Smooth muscle cell (in vitro differentiated cells): Measurements from ENCODE around the gene STX7. TPM values are rescaled to one million over a fixed set of nuclear protein-coding genes. Genes with fewer than 3 reads are reported as not detected.

Experiments
- DNase-seq: peaks from one replicate; lab custom pipeline; 2025; ENCODE audit not compliant: unreplicated experiment; lab: John Stamatoyannopoulos, UW
- H2AFZ ChIP-seq: fragments of 200-600 bp; sonication (generic); 2 replicates; pipeline ENCODE4 v1.6.0; 2016; ENCODE audit warnings: antibody characterized with exemption, low read depth, mild to moderate bottlenecking
- H3F3A ChIP-seq: fragments of 200-600 bp; sonication (generic); 2 replicates; pipeline ENCODE4 v1.6.0; 2017; ENCODE audit warnings: antibody characterized with exemption, low read depth
- H3K27ac ChIP-seq: fragments of 200-600 bp; sonication (generic); 2 replicates; pipeline ENCODE4 v1.5.1; 2016; ENCODE audit warnings: low read depth, mild to moderate bottlenecking
- H3K27me3 ChIP-seq: fragments of 200-600 bp; sonication (generic); 2 replicates; pipeline ENCODE4 v1.6.1; 2016; ENCODE audit warnings: low read depth, mild to moderate bottlenecking
- H3K36me3 ChIP-seq: fragments of 200-600 bp; sonication (generic); 2 replicates; pipeline ENCODE4 v1.5.1; 2016; ENCODE audit warnings: low read depth
- H3K4me1 ChIP-seq: fragments of 200-600 bp; sonication (generic); 2 replicates; pipeline ENCODE4 v1.5.1; 2016; ENCODE audit warnings: low read depth
- H3K4me2 ChIP-seq: fragments of 200-600 bp; sonication (generic); 2 replicates; pipeline ENCODE4 v1.6.0; 2016; ENCODE audit warnings: mild to moderate bottlenecking
- H3K4me3 ChIP-seq: fragments of 200-600 bp; sonication (generic); 2 replicates; pipeline ENCODE4 v1.5.1; 2016; ENCODE audit warnings: mild to moderate bottlenecking
- H3K79me2 ChIP-seq: fragments of 200-600 bp; sonication (generic); 2 replicates; pipeline ENCODE4 v1.6.0; 2016; ENCODE audit warnings: low read depth, mild to moderate bottlenecking
- H3K9ac ChIP-seq: fragments of 200-600 bp; sonication (generic); 2 replicates; pipeline ENCODE4 v1.6.0; 2016; ENCODE audit warnings: low read depth
- H3K9me3 ChIP-seq: fragments of 200-600 bp; sonication (generic); replicated peaks from 2 replicates; pipeline ENCODE4 v1.5.1; 2016; ENCODE audit warnings: low read depth
- H4K20me1 ChIP-seq: fragments of 200-600 bp; sonication (generic); 2 replicates; pipeline ENCODE4 v1.6.0; 2016; ENCODE audit warnings: low read depth
- CTCF ChIP-seq: fragments of 200-600 bp; sonication (generic); IDR thresholded peaks from 2 replicates; pipeline ENCODE4 v1.5.1; 2017; ENCODE audit warnings: borderline replicate concordance, mild to moderate bottlenecking, antibody characterized with exemption; ENCODE audit not compliant: insufficient read depth, poor library complexity, severe bottlenecking
- WGBS: methylation state at CpG from one replicate; pipeline ENCODE4 v1.1.7; 2016; ENCODE audit warnings: low lambda C conversion rate; 5-methylcytosine and 5-hydroxymethylcytosine counted together
- polyA plus RNA-seq: library from polyadenylated mRNA; unstranded; fragments of >200 nt; fragmentation: Nextera tagmentation; extraction: Ambion mirVana; gene quantifications from 2 replicates; pipeline ENCODE4 v1.2.1, GENCODE V29; 2016
- total RNA-seq: library from RNA; depleted of rRNA; stranded (reverse); fragments of >200 nt; gene quantifications from 2 replicates; pipeline ENCODE4 v1.2.3, GENCODE V29; 2014

The STX7 gene
- total and polyA plus RNA-seq, 2 experiments from 2014 or later = 26.0 to 27.4 TPM

- Histone ChIP-seq H2AFZ (no peak overlapping the region), H3K4me3 (no peak overlapping the region), H3K4me1 (no peaks in the 10 kb centered on the region), H3K9me3 (no peaks in the 10 kb centered on the region), H3K36me3 (no peaks in the 10 kb centered on the region), H3K9ac (no peak overlapping the region), H3K79me2 (peaks cover 22% of the 10 kb centered on the region), H4K20me1 (peaks cover 43% of the 10 kb centered on the region), H3K4me2 (no peak overlapping the region), H3F3A (no peaks in the 10 kb centered on the region), H3K27ac (no peak overlapping the region), H3K27me3 (no peaks in the 10 kb centered on the region)
- 90% methylated on average over 4 of the region's 4 CpGs for WGBS
- no peak for DNase-seq
- no peak for TF ChIP-seq CTCF
Observed at GRCh38 chr6:132476688-132477087, 36.2 kb downstream of the STX7 start.

GRCh38 chr6:132475925-132476324 is 37.0 kb downstream of the STX7 start:
- WGBS = 97% methylated on average over 1 of the region's 1 CpG
- Histone ChIP-seq H3K9me3 (no peaks in the 10 kb centered on the region), H3F3A (no peaks in the 10 kb centered on the region), H3K27me3 (no peaks in the 10 kb centered on the region), H3K27ac (no peak overlapping the region), H3K4me1 (no peaks in the 10 kb centered on the region), H3K79me2 (peaks cover 15% of the 10 kb centered on the region), H4K20me1 (peaks cover 35% of the 10 kb centered on the region), H2AFZ (no peak overlapping the region), H3K4me2 (no peak overlapping the region), H3K36me3 (no peaks in the 10 kb centered on the region), H3K4me3 (no peak overlapping the region), H3K9ac (no peak overlapping the region)
- TF ChIP-seq CTCF = no peak
- no peak for DNase-seq

- Histone ChIP-seq H3F3A (no peaks in the 10 kb centered on the region), H3K9me3 (no peaks in the 10 kb centered on the region), H4K20me1 (peaks cover 10% of the 10 kb centered on the region), H3K9ac (no peak overlapping the region), H3K4me3 (no peak overlapping the region), H3K4me1 (no peaks in the 10 kb centered on the region), H3K36me3 (peaks cover 17% of the 10 kb centered on the region), H2AFZ (no peak overlapping the region), H3K79me2 (no peaks in the 10 kb centered on the region), H3K27me3 (no peaks in the 10 kb centered on the region), H3K27ac (no peak overlapping the region), H3K4me2 (no peak overlapping the region)
- TF ChIP-seq CTCF = no peak
- WGBS = 84% methylated on average over 3 of the region's 3 CpGs
- DNase-seq = no peak
Observed at GRCh38 chr6:132471787-132472186, 41.1 kb downstream of the STX7 start.

GRCh38 chr6:132466952-132467351 is 46.0 kb downstream of the STX7 start:
- DNase-seq = no peak
- H3K36me3 ChIP-seq = peaks cover 23% of the 10 kb centered on the region
- 84% methylated on average over 3 of the region's 3 CpGs for WGBS

More at GRCh38 chr6:132466952-132467351, 46.0 kb downstream of the STX7 start:
- no peaks in the 10 kb centered on the region for H3K9me3 ChIP-seq
- no peaks in the 10 kb centered on the region for H3F3A ChIP-seq
- no peaks in the 10 kb centered on the region for H3K27me3 ChIP-seq
- H3K9ac ChIP-seq = no peak overlapping the region
- TF ChIP-seq CTCF = no peak
- no peaks in the 10 kb centered on the region for H3K79me2 ChIP-seq
- no peaks in the 10 kb centered on the region for H3K4me1 ChIP-seq
- H3K4me2 ChIP-seq = no peak overlapping the region
- no peak overlapping the region for H3K27ac ChIP-seq
- H4K20me1 ChIP-seq = peaks cover 5% of the 10 kb centered on the region
- H2AFZ ChIP-seq = no peak overlapping the region
- H3K4me3 ChIP-seq = no peak overlapping the region
